Testis (tissue), 3 donors: Measurements from ENCODE around the gene GRIK1. TPM values are rescaled to one million over a fixed set of nuclear protein-coding genes. Genes with fewer than 3 reads are reported as not detected.

Experiments used
- DNase-seq: peaks from one replicate; pipeline ENCODE4 v3.0.0-alpha.2; 2019
- H3K27ac ChIP-seq, 2 donors: fragments of 200-600 bp; sonication (generic); one replicate each; pipeline ENCODE4 v1.5.1; 2019
- H3K27me3 ChIP-seq: fragments of 200-600 bp; sonication (generic); one replicate; pipeline ENCODE4 v1.5.1; 2019
- H3K36me3 ChIP-seq: fragments of 200-600 bp; sonication (generic); one replicate; pipeline ENCODE4 v1.5.1; 2017; ENCODE audit warnings: low read depth; ENCODE audit errors: missing control alignments
- H3K4me1 ChIP-seq: fragments of 200-600 bp; sonication (generic); one replicate; pipeline ENCODE4 v1.5.1; 2019
- H3K4me3 ChIP-seq, 2 donors: fragments of 200-600 bp; sonication (generic); one replicate each; pipeline ENCODE4 v1.5.1; 2017 to 2019
- H3K9me3 ChIP-seq: fragments of 200-600 bp; sonication (generic); one replicate; pipeline ENCODE4 v1.5.1; 2017
- POLR2A ChIP-seq: fragments of 450-650 bp; IDR thresholded peaks from one replicate; pipeline ENCODE4 v1.6.1; 2017; ENCODE audit warnings: antibody characterized with exemption, mild to moderate bottlenecking, moderate library complexity
- WGBS, 2 donors: methylation state at CpG; one replicate each; pipeline ENCODE4 v1.1.5; 2018; 5-methylcytosine and 5-hydroxymethylcytosine counted together
- intact Hi-C: fragments of 100-400 bp; cut with DNase I; formaldehyde crosslinking; loops from one replicate; pipeline ENCODE4 v1.15.1; 2023; ENCODE audit warnings: low total_unique reads
- polyA plus RNA-seq: library from polyadenylated mRNA; stranded (reverse); fragments of 350-450 nt; fragmentation: Illumina TruSeq; extraction: RNeasy Lipid Tissue Mini Kit (QIAGEN cat#74804); gene quantifications from one replicate; pipeline ENCODE4 v1.2.3, GENCODE V29; 2014; ENCODE audit warnings: low read depth, low replicate concordance; ENCODE audit not compliant: insufficient read depth
- total RNA-seq, 2 donors: library from RNA; depleted of rRNA; stranded (reverse); fragments of >200 nt; gene quantifications; one replicate each; pipeline ENCODE4 v1.2.3, GENCODE V29; 2016
- TF ChIP-seq, protein P1 (sequence below), 3 experiments: fragments of 450-650 bp in 2 of 3; fragments of 200-600 bp in 1 of 3; sonication (generic) in 1 of 3; IDR thresholded peaks; one replicate each; pipeline ENCODE4 v1.5.1; 2016 to 2019; ENCODE audit warnings: antibody characterized with exemption in 3 of 3, mild to moderate bottlenecking in 2 of 3, moderate library complexity in 1 of 3

The GRIK1 gene
- total and polyA plus RNA-seq, 3 donors from 2014 or later = 0.08 to 0.25 (median 0.20) TPM

GRCh38 chr21:29654203-29654602 lies 285.6 kb downstream of the GRIK1 start:
- H3K4me3 ChIP-seq = no peak overlapping the region
- H3K9me3 ChIP-seq = no peaks in the 10 kb centered on the region
- H3K27me3 ChIP-seq = no peaks in the 10 kb centered on the region
- no peak for DNase-seq
- peaks cover 6% of the 10 kb centered on the region for H3K4me1 ChIP-seq
- H3K27ac ChIP-seq = no peak overlapping the region
- intact Hi-C loops = no loop called here
- TF ChIP-seq, protein P1, sequence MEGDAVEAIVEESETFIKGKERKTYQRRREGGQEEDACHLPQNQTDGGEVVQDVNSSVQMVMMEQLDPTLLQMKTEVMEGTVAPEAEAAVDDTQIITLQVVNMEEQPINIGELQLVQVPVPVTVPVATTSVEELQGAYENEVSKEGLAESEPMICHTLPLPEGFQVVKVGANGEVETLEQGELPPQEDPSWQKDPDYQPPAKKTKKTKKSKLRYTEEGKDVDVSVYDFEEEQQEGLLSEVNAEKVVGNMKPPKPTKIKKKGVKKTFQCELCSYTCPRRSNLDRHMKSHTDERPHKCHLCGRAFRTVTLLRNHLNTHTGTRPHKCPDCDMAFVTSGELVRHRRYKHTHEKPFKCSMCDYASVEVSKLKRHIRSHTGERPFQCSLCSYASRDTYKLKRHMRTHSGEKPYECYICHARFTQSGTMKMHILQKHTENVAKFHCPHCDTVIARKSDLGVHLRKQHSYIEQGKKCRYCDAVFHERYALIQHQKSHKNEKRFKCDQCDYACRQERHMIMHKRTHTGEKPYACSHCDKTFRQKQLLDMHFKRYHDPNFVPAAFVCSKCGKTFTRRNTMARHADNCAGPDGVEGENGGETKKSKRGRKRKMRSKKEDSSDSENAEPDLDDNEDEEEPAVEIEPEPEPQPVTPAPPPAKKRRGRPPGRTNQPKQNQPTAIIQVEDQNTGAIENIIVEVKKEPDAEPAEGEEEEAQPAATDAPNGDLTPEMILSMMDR (IDR thresholded peaks at IDR 0.05) = no peak
- no peak for TF ChIP-seq POLR2A
- no peaks in the 10 kb centered on the region for H3K36me3 ChIP-seq

- no peak for TF ChIP-seq POLR2A
- TF ChIP-seq, protein P1 (IDR thresholded peaks at IDR 0.05) = no peak
- H3K27ac ChIP-seq = no peak overlapping the region
- peaks cover 6% of the 10 kb centered on the region for H3K4me1 ChIP-seq
- intact Hi-C loops = no loop called here
- no peaks in the 10 kb centered on the region for H3K36me3 ChIP-seq
- no peak for DNase-seq
- 90 to 92% methylated on average over 6 of the region's 6 CpGs for WGBS, 2 donors
- H3K27me3 ChIP-seq = no peaks in the 10 kb centered on the region
- H3K9me3 ChIP-seq = no peaks in the 10 kb centered on the region
- no peak overlapping the region for H3K4me3 ChIP-seq
These were observed 289.2 kb downstream of the GRIK1 start for GRCh38 chr21:29650523-29651022.

DNA sequence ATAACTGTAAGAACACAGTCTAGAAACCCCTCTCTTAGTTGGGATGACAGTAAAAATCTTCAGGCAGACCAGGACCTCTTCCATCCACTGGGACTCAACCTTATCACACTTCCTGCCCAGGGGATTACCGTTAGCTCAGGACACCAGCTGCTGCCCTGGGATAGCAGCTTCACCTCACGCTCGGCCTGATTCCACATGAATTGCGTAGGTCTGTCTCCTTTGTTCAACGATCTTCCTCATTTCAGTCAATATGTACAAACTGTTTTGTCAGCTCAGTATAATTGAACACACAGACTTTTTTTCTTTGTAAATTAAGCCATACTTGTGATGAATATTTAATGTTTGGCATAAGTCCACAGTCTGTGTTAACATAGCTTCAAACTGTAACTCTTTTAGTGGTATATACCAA lies 290.4 kb downstream of the GRIK1 start:
- intact Hi-C loops = no loop called here
- 83 to 87% methylated on average over 5 of the region's 5 CpGs for WGBS, 2 donors
- Histone ChIP-seq H3K4me1 (peaks cover 6% of the 10 kb centered on the region), H3K27ac (no peak overlapping the region), H3K9me3 (no peaks in the 10 kb centered on the region), H3K4me3 (no peak overlapping the region), H3K36me3 (no peaks in the 10 kb centered on the region), H3K27me3 (no peaks in the 10 kb centered on the region)
- DNase-seq = no peak
- TF ChIP-seq, protein P1 (IDR thresholded peaks at IDR 0.05) = no peak
- no peak for TF ChIP-seq POLR2A

GRCh38 chr21:29648710-29649240 lies 291.0 kb downstream of the GRIK1 start:
- intact Hi-C loops = no loop called here
- TF ChIP-seq POLR2A = no peak
- TF ChIP-seq, protein P1 (IDR thresholded peaks at IDR 0.05) = no peak

DNA sequence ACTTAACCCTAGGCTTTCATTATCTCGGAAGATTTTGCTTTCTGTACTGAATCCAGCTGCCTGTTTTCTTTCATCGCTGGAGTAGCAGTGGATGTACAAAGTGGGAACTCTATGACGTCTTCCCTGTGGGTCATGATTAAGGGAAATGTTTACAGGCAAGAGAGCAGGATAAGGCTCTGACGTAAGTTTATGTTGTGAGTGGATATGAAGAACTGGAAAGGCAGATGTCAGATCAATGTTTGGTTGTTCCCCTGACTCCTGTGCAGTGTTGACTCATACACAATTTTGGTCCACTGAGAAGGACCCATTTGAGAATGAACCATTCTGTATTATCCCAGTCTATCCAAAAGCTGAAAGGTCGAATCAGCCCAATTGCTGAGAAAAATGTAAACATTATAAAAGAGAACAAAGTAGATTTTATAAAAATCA lies 292.4 kb downstream of the GRIK1 start:
- DNase-seq = no peak
- no peak overlapping the region for H3K4me3 ChIP-seq
- no peaks in the 10 kb centered on the region for H3K36me3 ChIP-seq
- no peaks in the 10 kb centered on the region for H3K27me3 ChIP-seq
- no peaks in the 10 kb centered on the region for H3K9me3 ChIP-seq
- H3K27ac ChIP-seq = no peak overlapping the region
- intact Hi-C loops = no loop called here
- TF ChIP-seq, protein P1 (IDR thresholded peaks at IDR 0.05) = no peak
- no peak for TF ChIP-seq POLR2A
- peaks cover 6% of the 10 kb centered on the region for H3K4me1 ChIP-seq
- WGBS, 2 donors = 76 to 85% methylated on average over 5 of the region's 5 CpGs

More at GRCh38 chr21:29648710-29649240, 291.0 kb downstream of the GRIK1 start:
- no peaks in the 10 kb centered on the region for H3K36me3 ChIP-seq
- no peak overlapping the region for H3K4me3 ChIP-seq
- H3K27me3 ChIP-seq = no peaks in the 10 kb centered on the region
- DNase-seq = no peak
- WGBS, 2 donors = 84 to 88% methylated on average over 5 of the region's 5 CpGs
- H3K4me1 ChIP-seq = peaks cover 6% of the 10 kb centered on the region
- no peak overlapping the region for H3K27ac ChIP-seq
- no peaks in the 10 kb centered on the region for H3K9me3 ChIP-seq
